ENCODE data around the gene EIF3B.
"Not testable (repeated sequence)": the region's sequence is repeated elsewhere in the genome, so short reads cannot be mapped to it uniquely, and the experiment has no call there.

Gene EIF3B

GRCh38 chr7:2381881-2382509 is 27.4 kb downstream of the EIF3B start:
- Histone ChIP-seq H3K36me3 (replicated peaks; ENCODE audit: low read depth, low read length) (peaks cover 12% of the 10 kb centered on the region), H4K20me1 (ENCODE audit: insufficient read depth, low read length) (peaks cover 15% of the 10 kb centered on the region), H3K27ac (ENCODE audit: low read length) (no peak overlapping the region), H3K9me3 (ENCODE audit: insufficient read depth, low read length) (no peaks in the 10 kb centered on the region), H2AFZ (ENCODE audit: low read depth, low read length) (no peak overlapping the region), H3K79me2 (ENCODE audit: low read length) (peaks cover 13% of the 10 kb centered on the region), H3K27me3 (ENCODE audit: low read depth, low read length) (no peaks in the 10 kb centered on the region), H3K4me2 (ENCODE audit: low read length) (no peak overlapping the region), H3K4me1 (ENCODE audit: low read length) (no peaks in the 10 kb centered on the region), H3K9ac (ENCODE audit: low read length) (no peak overlapping the region), H3K4me3 (ENCODE audit: low read length) (no peak overlapping the region)
- no peak for TF ChIP-seq EZH2phosphoT487 (IDR thresholded peaks at IDR 0.05; ENCODE audit: low read depth)
- TF ChIP-seq CTCF (IDR thresholded peaks at IDR 0.05; ENCODE audit: low read depth, low read length), result no peak

GRCh38 chr7:2383543-2384274 is 29.1 kb downstream of the EIF3B start:
- Histone ChIP-seq H3K9me3 (ENCODE audit: insufficient read depth, low read length) (no peaks in the 10 kb centered on the region), H2AFZ (ENCODE audit: low read depth, low read length) (no peak overlapping the region), H3K4me2 (ENCODE audit: low read length) (no peak overlapping the region), H4K20me1 (ENCODE audit: insufficient read depth, low read length) (peaks cover 9% of the 10 kb centered on the region), H3K79me2 (ENCODE audit: low read length) (peaks cover 2% of the 10 kb centered on the region; the same call in 1 of the 2 replicates), H3K27me3 (ENCODE audit: low read depth, low read length) (no peaks in the 10 kb centered on the region), H3K4me1 (ENCODE audit: low read length) (no peaks in the 10 kb centered on the region), H3K4me3 (ENCODE audit: low read length) (no peak overlapping the region), H3K9ac (ENCODE audit: low read length) (no peak overlapping the region), H3K27ac (ENCODE audit: low read length) (no peak overlapping the region), H3K36me3 (replicated peaks; ENCODE audit: low read depth, low read length) (peaks cover 10% of the 10 kb centered on the region)
- TF ChIP-seq EZH2phosphoT487 (IDR thresholded peaks at IDR 0.05; ENCODE audit: low read depth) (no peak), CTCF (IDR thresholded peaks at IDR 0.05; ENCODE audit: low read depth, low read length) (no peak)

GRCh38 chr7:2384354-2385243 is 30.0 kb downstream of the EIF3B start:
- TF ChIP-seq EZH2phosphoT487 (IDR thresholded peaks at IDR 0.05; ENCODE audit: low read depth), result no peak
- no peak for TF ChIP-seq CTCF (IDR thresholded peaks at IDR 0.05; ENCODE audit: low read depth, low read length)
- H3K4me3 ChIP-seq (ENCODE audit: low read length), result no peak overlapping the region
- no peaks in the 10 kb centered on the region for H3K79me2 ChIP-seq (ENCODE audit: low read length)
- H3K4me2 ChIP-seq (ENCODE audit: low read length), result no peak overlapping the region
- H3K9ac ChIP-seq (ENCODE audit: low read length), result no peak overlapping the region
- H3K9me3 ChIP-seq (ENCODE audit: insufficient read depth, low read length), result no peaks in the 10 kb centered on the region
- peaks cover 1% of the 10 kb centered on the region; the same call in 1 of the 2 replicates for H4K20me1 ChIP-seq (ENCODE audit: insufficient read depth, low read length)
- H2AFZ ChIP-seq (ENCODE audit: low read depth, low read length), result no peak overlapping the region
- no peaks in the 10 kb centered on the region for H3K4me1 ChIP-seq (ENCODE audit: low read length)
- H3K27ac ChIP-seq (ENCODE audit: low read length), result no peak overlapping the region
- H3K36me3 ChIP-seq (replicated peaks; ENCODE audit: low read depth, low read length), result peaks cover 7% of the 10 kb centered on the region
- H3K27me3 ChIP-seq (ENCODE audit: low read depth, low read length), result no peaks in the 10 kb centered on the region

- H3K4me2 ChIP-seq (ENCODE audit: low read length); H3K27ac ChIP-seq (ENCODE audit: low read length); H3K79me2 ChIP-seq (ENCODE audit: low read length); H4K20me1 ChIP-seq (ENCODE audit: insufficient read depth, low read length); H3K36me3 ChIP-seq (replicated peaks; ENCODE audit: low read depth, low read length); H3K9ac ChIP-seq (ENCODE audit: low read length); H3K4me3 ChIP-seq (ENCODE audit: low read length); H3K27me3 ChIP-seq (ENCODE audit: low read depth, low read length); H3K4me1 ChIP-seq (ENCODE audit: low read length); H2AFZ ChIP-seq (ENCODE audit: low read depth, low read length); H3K9me3 ChIP-seq (ENCODE audit: insufficient read depth, low read length): not testable (repeated sequence)
These were observed 31.5 kb downstream of the EIF3B start for GRCh38 chr7:2386122-2386521.
